ENCODE results near the gene CEACAM16. TPM values are rescaled to one million over a fixed set of nuclear protein-coding genes. Genes with fewer than 3 reads are reported as not detected.

Gene CEACAM16
- total and polyA plus RNA-seq, 10 of the 15 experiments (the other 5 are each of a cell fraction or from before 2014, with no cell fraction given): not detected

DNA sequence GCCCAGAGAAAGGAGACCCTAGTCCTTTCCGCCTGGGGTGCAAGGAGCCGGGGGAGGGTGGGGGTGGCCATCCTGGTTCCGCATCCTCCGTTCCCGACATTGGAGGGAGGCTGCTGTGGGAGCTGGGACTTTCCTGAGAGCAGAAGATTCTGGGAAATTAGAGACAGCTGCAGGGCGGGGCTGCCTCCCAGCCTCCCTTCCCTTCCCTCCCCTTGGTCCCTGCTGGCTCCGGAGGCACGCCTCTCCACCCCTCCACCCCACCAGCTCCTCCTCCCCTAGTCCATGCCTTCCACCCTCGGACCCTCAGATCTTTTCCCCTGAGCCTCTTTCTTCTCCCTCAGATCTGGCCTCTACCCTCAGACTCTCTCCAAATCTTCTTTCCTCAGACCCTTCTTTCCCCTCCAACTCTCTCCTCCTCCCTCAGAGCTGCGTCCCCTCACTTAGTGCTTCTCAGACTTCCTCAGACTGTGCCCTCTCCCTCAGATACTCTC lies 46.4 kb downstream of the CEACAM16 start:
- Histone ChIP-seq H3K4me2 (ENCODE audit: control insufficient read depth, insufficient read depth) (no peak overlapping the region), H3K4me1 (ENCODE audit: control insufficient read depth, insufficient read depth, low read length) (peaks cover 16% of the 10 kb centered on the region), H3K9ac (ENCODE audit: control insufficient read depth, insufficient read depth, low read length) (no peak overlapping the region), H4K20me1 (ENCODE audit: control insufficient read depth, insufficient read depth) (no peaks in the 10 kb centered on the region), H2AFZ (ENCODE audit: control insufficient read depth, low read depth, low read length) (no peak overlapping the region), H3K27ac (ENCODE audit: control insufficient read depth, insufficient read depth) (no peak overlapping the region), H3K9me3 (replicated peaks; ENCODE audit: control insufficient read depth, insufficient read depth, low read length) (no peaks in the 10 kb centered on the region), H3K79me2 (ENCODE audit: control insufficient read depth, insufficient read depth, low read length) (peaks cover 16% of the 10 kb centered on the region), H3K27me3 (replicated peaks in 1 of 2; ENCODE audit: control insufficient read depth in 2 of 2, insufficient read depth in 2 of 2, low read length in 1 of 2) (no peaks in the 10 kb centered on the region), H3K36me3 (ENCODE audit: control insufficient read depth in 2 of 2, insufficient read depth in 2 of 2, low read length in 1 of 2) (no peaks in the 10 kb centered on the region; a peak in 1 of 4 replicates), H3K4me3 (no peak overlapping the region)
- CTCF ChIA-PET: interaction anchor here (0.7 to 1.5 kb wide), 3 partner anchors 21 to 56 kb away, joined by 3 to 4 read pairs (median 4); no protein-coding TSS in a partner anchor
- intact Hi-C loops (cut with micrococcal nuclease; ENCODE audit: unreplicated experiment) (no loop called here), in situ Hi-C loops (cut with MboI) (no loop called here)
- no TSS peak for BruUV-seq (replicated peaks)
- TF ChIP-seq JUNB (IDR thresholded peaks at IDR 0.05) (no peak), IKZF1 (conservative IDR thresholded peaks at IDR 0.05) (0 out of 2 replicates have a peak, but pooled peaks have one; percentile 3), ZNF622 (IDR thresholded peaks at IDR 0.05) (no peak), PAX8 (IDR thresholded peaks at IDR 0.05) (no peak)
- TF ChIP-seq, protein P1, sequence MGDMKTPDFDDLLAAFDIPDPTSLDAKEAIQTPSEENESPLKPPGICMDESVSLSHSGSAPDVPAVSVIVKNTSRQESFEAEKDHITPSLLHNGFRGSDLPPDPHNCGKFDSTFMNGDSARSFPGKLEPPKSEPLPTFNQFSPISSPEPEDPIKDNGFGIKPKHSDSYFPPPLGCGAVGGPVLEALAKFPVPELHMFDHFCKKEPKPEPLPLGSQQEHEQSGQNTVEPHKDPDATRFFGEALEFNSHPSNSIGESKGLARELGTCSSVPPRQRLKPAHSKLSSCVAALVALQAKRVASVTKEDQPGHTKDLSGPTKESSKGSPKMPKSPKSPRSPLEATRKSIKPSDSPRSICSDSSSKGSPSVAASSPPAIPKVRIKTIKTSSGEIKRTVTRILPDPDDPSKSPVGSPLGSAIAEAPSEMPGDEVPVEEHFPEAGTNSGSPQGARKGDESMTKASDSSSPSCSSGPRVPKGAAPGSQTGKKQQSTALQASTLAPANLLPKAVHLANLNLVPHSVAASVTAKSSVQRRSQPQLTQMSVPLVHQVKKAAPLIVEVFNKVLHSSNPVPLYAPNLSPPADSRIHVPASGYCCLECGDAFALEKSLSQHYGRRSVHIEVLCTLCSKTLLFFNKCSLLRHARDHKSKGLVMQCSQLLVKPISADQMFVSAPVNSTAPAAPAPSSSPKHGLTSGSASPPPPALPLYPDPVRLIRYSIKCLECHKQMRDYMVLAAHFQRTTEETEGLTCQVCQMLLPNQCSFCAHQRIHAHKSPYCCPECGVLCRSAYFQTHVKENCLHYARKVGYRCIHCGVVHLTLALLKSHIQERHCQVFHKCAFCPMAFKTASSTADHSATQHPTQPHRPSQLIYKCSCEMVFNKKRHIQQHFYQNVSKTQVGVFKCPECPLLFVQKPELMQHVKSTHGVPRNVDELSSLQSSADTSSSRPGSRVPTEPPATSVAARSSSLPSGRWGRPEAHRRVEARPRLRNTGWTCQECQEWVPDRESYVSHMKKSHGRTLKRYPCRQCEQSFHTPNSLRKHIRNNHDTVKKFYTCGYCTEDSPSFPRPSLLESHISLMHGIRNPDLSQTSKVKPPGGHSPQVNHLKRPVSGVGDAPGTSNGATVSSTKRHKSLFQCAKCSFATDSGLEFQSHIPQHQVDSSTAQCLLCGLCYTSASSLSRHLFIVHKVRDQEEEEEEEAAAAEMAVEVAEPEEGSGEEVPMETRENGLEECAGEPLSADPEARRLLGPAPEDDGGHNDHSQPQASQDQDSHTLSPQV (IDR thresholded peaks at IDR 0.05): no peak
- FAIRE-seq: no peak
- DNase-seq (ENCODE audit: low read depth, low spot score): no peak
- RAD21 ChIA-PET (ENCODE audit: unreplicated experiment): interaction anchor here (4.2 kb wide), 1 partner anchor 21 kb away, joined by 16 read pairs; no protein-coding TSS in a partner anchor
- ATAC-seq: no peak
- POLR2A ChIA-PET: interaction anchor here (0.5 kb wide), 1 partner anchor 294 kb away, joined by 3 read pairs; the partner anchor contains the start of gene CLASRP
- SMC1A ChIA-PET (ENCODE audit: uncharacterized antibody, unreplicated experiment): no interaction called here
- 49% methylated on average over 8 of the region's 10 CpGs for WGBS (ENCODE audit: insufficient coverage, insufficient replicate concordance, low lambda C conversion rate, missing lambda C conversion rate)

Measured in GM12878 (cell line).